Pancreas (tissue), 10 donors: Measurements from ENCODE around the gene AATF. TPM values are rescaled to one million over a fixed set of nuclear protein-coding genes. Genes with fewer than 3 reads are reported as not detected.
"Not testable (repeated sequence)": the region's sequence is repeated elsewhere in the genome, so short reads cannot be mapped to it uniquely, and the experiment has no call there.

ENCODE experiments used
- ATAC-seq, 4 donors: fragments of 200-7000 bp; cut with Tn5 transposase; one replicate each; pipeline versions ENCODE4 v1.8.0 to v1.9.1; 2020; ENCODE audit warnings: mild to moderate bottlenecking in 4 of 4, moderate library complexity in 4 of 4
- DNase-seq, 6 donors: peaks; one replicate each; pipeline ENCODE4 v3.0.0-alpha.2; 2020
- FAIRE-seq: peaks from 2 replicates; lab custom pipeline; 2012; peaks lifted over from hg19 to GRCh38; lab: Jason Lieb, UNC
- H3K27ac ChIP-seq, 4 donors: fragments of 200-600 bp; sonication (generic); 1 replicate in 3 of 4; 2 replicates in 1 of 4; pipeline versions ENCODE4 v1.5.0 to v1.8.0; 2020
- H3K27me3 ChIP-seq, 4 donors: fragments of 200-600 bp; one replicate each; pipeline ENCODE4 v1.8.0; 2021
- H3K36me3 ChIP-seq, 3 donors: fragments of 200-600 bp; sonication (generic) in 1 of 3; one replicate each; pipeline versions ENCODE4 v1.5.0 to v1.8.0; 2020 to 2021
- H3K4me1 ChIP-seq, 3 donors: fragments of 200-600 bp; one replicate each; pipeline ENCODE4 v1.8.0; 2021
- H3K4me3 ChIP-seq, 4 donors: fragments of 200-600 bp; sonication (generic) in 2 of 4; one replicate each; pipeline versions ENCODE4 v1.5.0 to v1.8.0; 2020 to 2021
- H3K9me3 ChIP-seq, 4 donors: fragments of 200-600 bp; one replicate each; pipeline ENCODE4 v1.8.0; 2021
- WGBS, 2 donors: extraction: QIAGEN DNeasy Blood & Tissue Kit; methylation state at CpG; one replicate each; pipeline ENCODE4 v1.1.7; 2013; 5-methylcytosine and 5-hydroxymethylcytosine counted together
- intact Hi-C, 3 donors: fragments of 100-400 bp; cut with DNase I; formaldehyde crosslinking; loops; one replicate each; pipeline versions ENCODE4 v1.11.1 to v1.14.2; 2022
- polyA plus RNA-seq, 2 donors: library from polyadenylated mRNA; stranded (reverse); fragments of 200-250 nt; gene quantifications; one replicate each; pipeline ENCODE4 v1.2.3, GENCODE V29; 2013
- total RNA-seq, 6 donors: library from RNA; stranded (reverse); fragmentation: NEBNext Ultra II Directional in 4 of 6; extraction: Animal tissue kit (Norgen Biotek cat#: 25700) in 4 of 6; gene quantifications; one replicate each; pipeline versions ENCODE4 v1.2.1 to v1.2.4, GENCODE V29; 2021 to 2023
- TF ChIP-seq, protein P1 (sequence below), 4 donors: fragments of 200-600 bp; sonication (generic) in 3 of 4; IDR thresholded peaks; one replicate each; pipeline versions ENCODE4 v1.5.0 to v1.8.0; 2021; ENCODE audit warnings: antibody characterized with exemption in 4 of 4
- donor health status: healthy with polysubstance abuse.
- donor health status: DM: no; HTN: no; CAD: no; lungs with moderate emphysema.
- donor health status: DM: no; HTN: no; CAD: no.
- donor health status: control.
- donor health status: control.
- donor health status: Bipolar disorder and iron deficiency.
- donor health status: DM: yes; HTN: yes; CAD: no.
- donor health status: DM: no; HTN: no; CAD: no.
- donor health status: DM: no; HTN: no; CAD: no.
- donor health status: DM: yes; HTN: yes; CAD: no.

Gene AATF
- total and polyA plus RNA-seq, 8 donors: 20.1 to 38.4 (median 28.5) TPM

DNA sequence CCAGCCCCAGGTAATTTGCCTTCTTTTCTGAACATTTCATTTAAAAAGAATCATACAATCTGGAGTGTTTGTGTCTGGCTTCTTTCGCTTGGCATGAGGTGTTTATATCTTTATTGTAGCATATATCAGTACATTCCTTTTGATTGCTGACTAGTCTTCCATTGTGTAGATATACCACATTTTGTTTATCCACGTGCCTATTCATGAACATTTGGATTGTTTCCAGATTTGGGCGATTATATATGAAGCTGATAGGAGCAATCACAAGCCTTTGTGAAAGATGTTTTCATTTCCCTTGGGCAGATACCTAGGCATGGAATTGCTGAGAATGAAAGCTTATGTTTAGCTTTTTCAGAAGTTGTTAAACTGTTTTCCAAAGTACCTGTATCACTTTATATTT lies 120.3 kb downstream of the AATF start:
- intact Hi-C loops: no loop called here

DNA sequence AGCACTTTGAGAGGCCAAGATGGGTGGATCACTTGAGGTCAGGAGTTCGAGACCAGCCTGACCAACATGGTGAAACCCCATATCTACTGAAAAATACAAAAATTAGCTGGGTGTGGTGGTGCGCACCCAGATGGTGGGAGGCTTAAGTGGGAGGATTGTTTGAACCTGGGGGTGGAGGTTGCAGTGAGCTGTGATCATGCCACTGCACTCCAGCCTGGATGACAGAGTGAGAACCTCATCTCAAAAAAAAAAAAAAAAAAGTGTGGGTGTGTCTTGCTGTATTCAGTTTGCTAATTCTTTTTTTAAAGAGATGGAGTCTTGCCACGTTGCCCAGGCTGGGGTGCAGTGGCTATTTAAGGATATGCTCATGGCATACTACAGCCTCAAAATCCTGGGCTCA lies 124.7 kb downstream of the AATF start:
- ATAC-seq, intact Hi-C loops, H3K4me1 ChIP-seq, H3K9me3 ChIP-seq, H3K4me3 ChIP-seq, DNase-seq, H3K27me3 ChIP-seq, H3K27ac ChIP-seq, H3K36me3 ChIP-seq, FAIRE-seq: not testable (repeated sequence)
- WGBS, 2 donors: 77 to 81% methylated on average over 3 of the region's 3 CpGs

More for the DNA sequence above, 120.3 kb downstream of the AATF start:
- 85 to 92% methylated on average over 3 of the region's 3 CpGs for WGBS, 2 donors
- Histone ChIP-seq H3K27ac (no peak overlapping the region), H3K4me3 (no peak overlapping the region), H3K4me1 (no peaks in the 10 kb centered on the region), H3K9me3 (no peaks in the 10 kb centered on the region), H3K27me3 (no peaks in the 10 kb centered on the region), H3K36me3 (no peaks in the 10 kb centered on the region)
- DNase-seq (no peak), ATAC-seq (no peak), FAIRE-seq (no peak)
- TF ChIP-seq, protein P1, sequence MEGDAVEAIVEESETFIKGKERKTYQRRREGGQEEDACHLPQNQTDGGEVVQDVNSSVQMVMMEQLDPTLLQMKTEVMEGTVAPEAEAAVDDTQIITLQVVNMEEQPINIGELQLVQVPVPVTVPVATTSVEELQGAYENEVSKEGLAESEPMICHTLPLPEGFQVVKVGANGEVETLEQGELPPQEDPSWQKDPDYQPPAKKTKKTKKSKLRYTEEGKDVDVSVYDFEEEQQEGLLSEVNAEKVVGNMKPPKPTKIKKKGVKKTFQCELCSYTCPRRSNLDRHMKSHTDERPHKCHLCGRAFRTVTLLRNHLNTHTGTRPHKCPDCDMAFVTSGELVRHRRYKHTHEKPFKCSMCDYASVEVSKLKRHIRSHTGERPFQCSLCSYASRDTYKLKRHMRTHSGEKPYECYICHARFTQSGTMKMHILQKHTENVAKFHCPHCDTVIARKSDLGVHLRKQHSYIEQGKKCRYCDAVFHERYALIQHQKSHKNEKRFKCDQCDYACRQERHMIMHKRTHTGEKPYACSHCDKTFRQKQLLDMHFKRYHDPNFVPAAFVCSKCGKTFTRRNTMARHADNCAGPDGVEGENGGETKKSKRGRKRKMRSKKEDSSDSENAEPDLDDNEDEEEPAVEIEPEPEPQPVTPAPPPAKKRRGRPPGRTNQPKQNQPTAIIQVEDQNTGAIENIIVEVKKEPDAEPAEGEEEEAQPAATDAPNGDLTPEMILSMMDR (IDR thresholded peaks at IDR 0.05): no peak

DNA sequence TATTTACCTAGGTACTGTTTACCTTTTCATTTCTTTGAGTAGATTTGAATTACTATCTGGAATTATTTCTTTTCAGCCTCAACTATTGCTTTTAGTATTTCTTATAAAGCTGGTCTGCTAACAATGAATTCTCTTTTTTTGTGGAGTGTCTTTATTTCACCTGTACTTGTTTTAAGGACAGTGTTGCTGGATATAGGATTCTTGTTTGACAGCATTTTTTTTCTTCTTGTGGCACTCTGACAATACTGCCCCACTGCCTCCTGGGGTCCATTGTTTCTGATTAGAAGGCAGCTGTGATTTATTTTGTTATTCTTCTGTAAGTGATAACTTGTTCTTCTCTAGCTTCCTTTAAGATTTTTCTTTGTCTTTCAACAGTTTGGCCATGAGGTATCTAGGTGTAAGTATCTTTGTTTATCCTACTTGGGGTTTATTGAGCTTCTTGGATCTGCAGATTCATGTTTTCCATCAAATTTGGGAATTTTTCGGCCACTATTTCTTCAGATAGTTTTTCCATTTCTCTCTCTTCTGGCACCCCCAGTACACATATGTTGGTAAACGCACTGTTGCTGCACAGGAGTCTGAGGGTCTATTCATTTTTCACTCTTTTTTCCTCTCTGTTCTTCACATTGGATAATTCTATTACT lies 130.4 kb downstream of the AATF start:
- no peak for DNase-seq
- no peak for ATAC-seq
- FAIRE-seq: no peak
- no peaks in the 10 kb centered on the region for H3K36me3 ChIP-seq
- intact Hi-C loops: no loop called here
- no peaks in the 10 kb centered on the region for H3K4me1 ChIP-seq
- 74 to 84% methylated on average over 2 of the region's 2 CpGs for WGBS, 2 donors
- no peak overlapping the region for H3K27ac ChIP-seq
- TF ChIP-seq, protein P1 (IDR thresholded peaks at IDR 0.05): no peak
- H3K4me3 ChIP-seq: no peak overlapping the region
- no peaks in the 10 kb centered on the region for H3K27me3 ChIP-seq
- H3K9me3 ChIP-seq: no peaks in the 10 kb centered on the region

DNA sequence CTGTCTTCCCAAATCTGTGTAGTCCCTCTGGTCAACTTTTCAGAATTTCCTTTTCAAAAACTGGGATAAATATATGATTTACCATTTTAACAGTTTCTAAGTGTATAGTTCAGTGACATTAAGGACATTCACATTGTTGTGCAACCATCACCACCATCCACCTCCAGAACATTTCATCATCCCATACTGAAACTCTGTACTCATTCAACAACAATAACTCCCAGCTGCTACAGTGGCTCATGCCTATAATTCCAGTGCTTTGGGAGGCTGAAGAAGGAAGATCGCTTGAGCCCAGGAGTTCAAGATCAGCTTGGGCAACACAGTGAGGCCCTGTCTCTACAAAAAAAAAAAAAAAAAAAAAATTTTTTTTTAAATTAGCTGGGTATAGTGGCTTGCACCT lies 131.0 kb downstream of the AATF start:
- TF ChIP-seq, protein P1 (IDR thresholded peaks at IDR 0.05): no peak
- Histone ChIP-seq H3K4me3 (no peak overlapping the region), H3K4me1 (no peaks in the 10 kb centered on the region), H3K9me3 (no peaks in the 10 kb centered on the region), H3K27me3 (no peaks in the 10 kb centered on the region), H3K36me3 (no peaks in the 10 kb centered on the region), H3K27ac (no peak overlapping the region)
- no peak for FAIRE-seq
- WGBS, 2 donors: 95 to 98% methylated on average over 1 of the region's 1 CpG
- no peak for DNase-seq
- intact Hi-C loops: no loop called here
- no peak for ATAC-seq

DNA sequence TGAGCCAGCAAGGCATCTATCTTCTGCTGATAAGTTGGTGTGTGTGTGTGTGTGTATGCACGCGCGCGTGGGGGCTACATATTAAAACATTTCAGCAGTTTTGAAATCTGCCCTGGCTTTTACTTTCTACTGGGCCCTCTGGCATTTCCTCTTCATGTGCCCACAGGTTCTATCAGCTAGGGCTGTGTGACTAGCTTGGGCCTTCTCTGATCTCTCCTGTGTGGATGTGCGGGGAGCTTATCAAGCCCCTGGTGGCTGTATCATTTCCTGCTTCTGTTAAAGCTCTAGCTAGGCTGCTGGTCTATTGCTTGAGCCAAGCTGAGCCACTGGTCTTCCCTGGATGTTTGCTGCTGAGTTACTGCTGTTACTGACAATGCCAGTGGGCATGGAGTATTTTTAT lies 132.5 kb downstream of the AATF start:
- FAIRE-seq (no peak), ATAC-seq (no peak), DNase-seq (no peak)
- TF ChIP-seq, protein P1 (IDR thresholded peaks at IDR 0.05): no peak
- H3K9me3 ChIP-seq: no peaks in the 10 kb centered on the region
- H3K27ac ChIP-seq: no peak overlapping the region
- no peaks in the 10 kb centered on the region for H3K4me1 ChIP-seq
- no peak overlapping the region for H3K4me3 ChIP-seq
- WGBS, 2 donors: 92 to 94% methylated on average over 5 of the region's 5 CpGs
- no peaks in the 10 kb centered on the region for H3K36me3 ChIP-seq
- intact Hi-C loops: no loop called here
- no peaks in the 10 kb centered on the region for H3K27me3 ChIP-seq
